WTC11 (cell line): Measurements from ENCODE around the gene ZXDA. TPM values are rescaled to one million over a fixed set of nuclear protein-coding genes. Genes with fewer than 3 reads are reported as not detected.
"Not testable (repeated sequence)": the region's sequence is repeated elsewhere in the genome, so short reads cannot be mapped to it uniquely, and the experiment has no call there.

Experiments used
- ATAC-seq: fragments of 200-7000 bp; cut with Tn5 transposase; 2 replicates; pipeline ENCODE4 v1.10.0; 2021; ENCODE audit warnings: mild to moderate bottlenecking, moderate library complexity
- Bru-seq: library from RNA; stranded (reverse); fragments of 400-500 nt; gene quantifications from one replicate; lab custom pipeline; 2021; lab: Mats Ljungman, UMichigan
- CTCF ChIA-PET: fragments of 300-600 bp; sonication (Branson Sonifier 250); formaldehyde crosslinking; loops from one replicate; lab custom pipeline; 2021; ENCODE audit warnings: antibody characterized with exemption; lab: Charles Lee
- POLR2A ChIA-PET: fragments of 350-600 bp; sonication (Branson Sonifier 250); formaldehyde crosslinking; loops from one replicate; lab custom pipeline; 2021; ENCODE audit warnings: antibody characterized with exemption; lab: Charles Lee
- DNase-seq: peaks from one replicate; pipeline ENCODE4 v3.0.0; 2021; ENCODE audit warnings: low spot score
- H3K27ac Mint-ChIP-seq: 2 replicates; pipeline ENCODE4 v1.8.0; 2021; ENCODE audit warnings: mixed read lengths
- H3K27me3 Mint-ChIP-seq: 2 replicates; pipeline ENCODE4 v1.8.0; 2021; ENCODE audit warnings: low read depth, mild to moderate bottlenecking, moderate library complexity, mixed read lengths
- H3K36me3 Mint-ChIP-seq: 2 replicates; pipeline ENCODE4 v1.8.0; 2021; ENCODE audit warnings: mixed read lengths
- H3K4me1 Mint-ChIP-seq: 2 replicates; pipeline ENCODE4 v1.8.0; 2022; ENCODE audit warnings: mixed read lengths
- H3K4me3 Mint-ChIP-seq: 2 replicates; pipeline ENCODE4 v1.8.0; 2021; ENCODE audit warnings: mild to moderate bottlenecking, moderate library complexity, mixed read lengths
- H3K9me3 Mint-ChIP-seq: 2 replicates; pipeline ENCODE4 v1.8.0; 2021; ENCODE audit warnings: mixed read lengths
- ETV6 ChIP-seq: sonication (generic); formaldehyde crosslinking; IDR thresholded peaks from 2 replicates; pipeline ENCODE4 v1.8.1; 2022; ENCODE audit warnings: mild to moderate bottlenecking, missing genetic modification reagents
- FOXK1 ChIP-seq: sonication (generic); formaldehyde crosslinking; IDR thresholded peaks from 2 replicates; pipeline ENCODE4 v1.8.0; 2022; ENCODE audit warnings: mild to moderate bottlenecking, moderate library complexity, missing genetic modification reagents
- GRHL2 ChIP-seq: fragments of 250-450 bp; sonication (Bioruptor Pico); IDR thresholded peaks from 2 replicates; pipeline ENCODE4 v1.8.0; 2022; ENCODE audit warnings: mild to moderate bottlenecking, moderate library complexity; ENCODE audit not compliant: insufficient replicate concordance, severe bottlenecking
- JUN ChIP-seq: sonication (generic); formaldehyde crosslinking; IDR thresholded peaks from 2 replicates; pipeline ENCODE4 v1.8.0; 2023; ENCODE audit warnings: mild to moderate bottlenecking, missing genetic modification reagents
- MXD4 ChIP-seq: fragments of 250-450 bp; sonication (Bioruptor Pico); IDR thresholded peaks from 2 replicates; pipeline ENCODE4 v1.8.0; 2021; ENCODE audit warnings: mild to moderate bottlenecking, moderate library complexity, borderline replicate concordance
- RELA ChIP-seq: sonication (generic); formaldehyde crosslinking; IDR thresholded peaks from 2 replicates; pipeline ENCODE4 v1.8.1; 2022; ENCODE audit warnings: missing genetic modification reagents, mild to moderate bottlenecking, borderline replicate concordance
- ZNF121 ChIP-seq: sonication (generic); formaldehyde crosslinking; IDR thresholded peaks from 2 replicates; pipeline ENCODE4 v1.8.0; 2023; ENCODE audit warnings: missing genetic modification reagents
- ZNF263 ChIP-seq: sonication (generic); formaldehyde crosslinking; IDR thresholded peaks from 2 replicates; pipeline ENCODE4 v1.8.1; 2022; ENCODE audit warnings: low read depth, mild to moderate bottlenecking, moderate library complexity, missing genetic modification reagents
- long read RNA-seq, 3 experiments: library from RNA in 1 of 3; library from capped mRNA in 1 of 3; library from polyadenylated mRNA in 1 of 3; unstranded in 2 of 3; stranded (forward) in 1 of 3; transcript quantifications; one replicate each; pipeline ENCODE4 v2.0.0, GENCODE V29; 2021
- total RNA-seq: library from RNA; stranded (reverse); gene quantifications from 3 replicates; pipeline ENCODE4 v1.2.3, GENCODE V29; 2021
- TF ChIP-seq, protein P1 (sequence below): sonication (generic); formaldehyde crosslinking; IDR thresholded peaks from 2 replicates; pipeline ENCODE4 v1.8.0; 2023; ENCODE audit warnings: missing genetic modification reagents
- TF ChIP-seq, protein P2 (sequence below): sonication (generic); formaldehyde crosslinking; IDR thresholded peaks from 2 replicates; pipeline ENCODE4 v1.8.1; 2023; ENCODE audit warnings: mild to moderate bottlenecking, missing genetic modification reagents, borderline replicate concordance
- TF ChIP-seq, protein P3 (sequence below): fragments of 200-600 bp; IDR thresholded peaks from 2 replicates; pipeline ENCODE4 v1.8.0; 2022; ENCODE audit warnings: antibody characterized with exemption
- TF ChIP-seq, protein P4 (sequence below): sonication (generic); formaldehyde crosslinking; conservative IDR thresholded peaks from 2 replicates; pipeline ENCODE4 v1.8.1; 2022; ENCODE audit warnings: mild to moderate bottlenecking, missing genetic modification reagents
- TF ChIP-seq, protein P5 (sequence below): fragments of 250-450 bp; sonication (Bioruptor Pico); IDR thresholded peaks from 2 replicates; pipeline ENCODE4 v1.9.0; 2021; ENCODE audit warnings: mild to moderate bottlenecking
- TF ChIP-seq, protein P6 (sequence below): fragments of 250-450 bp; sonication (Bioruptor Pico); IDR thresholded peaks from 2 replicates; pipeline ENCODE4 v1.9.0; 2021; ENCODE audit warnings: mild to moderate bottlenecking, borderline replicate concordance
- TF ChIP-seq, protein P7 (sequence below): fragments of 250-450 bp; sonication (Bioruptor Pico); IDR thresholded peaks from 2 replicates; pipeline ENCODE4 v1.8.0; 2021; ENCODE audit warnings: mild to moderate bottlenecking

The ZXDA gene, protein sequence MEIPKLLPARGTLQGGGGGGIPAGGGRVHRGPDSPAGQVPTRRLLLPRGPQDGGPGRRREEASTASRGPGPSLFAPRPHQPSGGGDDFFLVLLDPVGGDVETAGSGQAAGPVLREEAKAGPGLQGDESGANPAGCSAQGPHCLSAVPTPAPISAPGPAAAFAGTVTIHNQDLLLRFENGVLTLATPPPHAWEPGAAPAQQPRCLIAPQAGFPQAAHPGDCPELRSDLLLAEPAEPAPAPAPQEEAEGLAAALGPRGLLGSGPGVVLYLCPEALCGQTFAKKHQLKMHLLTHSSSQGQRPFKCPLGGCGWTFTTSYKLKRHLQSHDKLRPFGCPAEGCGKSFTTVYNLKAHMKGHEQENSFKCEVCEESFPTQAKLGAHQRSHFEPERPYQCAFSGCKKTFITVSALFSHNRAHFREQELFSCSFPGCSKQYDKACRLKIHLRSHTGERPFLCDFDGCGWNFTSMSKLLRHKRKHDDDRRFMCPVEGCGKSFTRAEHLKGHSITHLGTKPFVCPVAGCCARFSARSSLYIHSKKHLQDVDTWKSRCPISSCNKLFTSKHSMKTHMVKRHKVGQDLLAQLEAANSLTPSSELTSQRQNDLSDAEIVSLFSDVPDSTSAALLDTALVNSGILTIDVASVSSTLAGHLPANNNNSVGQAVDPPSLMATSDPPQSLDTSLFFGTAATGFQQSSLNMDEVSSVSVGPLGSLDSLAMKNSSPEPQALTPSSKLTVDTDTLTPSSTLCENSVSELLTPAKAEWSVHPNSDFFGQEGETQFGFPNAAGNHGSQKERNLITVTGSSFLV
- total RNA-seq = 3.2 to 3.6 TPM (median 3.3 TPM) in 3 replicates
- Bru-seq, nascent RNA = percentile 67 among the genes with signal in this experiment
- long read RNA-seq, experiment 1, full-length matches to known transcripts = 10 of 11 reads
- long read RNA-seq, experiment 1, partial matches to known transcripts = 0 of 11 reads
- long read RNA-seq, experiment 1, other reads (novel, unspliced or antisense) = 1 of 11 reads
- long read RNA-seq, experiment 2, partial matches to known transcripts = 0 of 1 reads
- long read RNA-seq, experiment 2, other reads (novel, unspliced or antisense) = 1 of 1 reads
- long read RNA-seq, experiment 3 = 0 reads

DNA sequence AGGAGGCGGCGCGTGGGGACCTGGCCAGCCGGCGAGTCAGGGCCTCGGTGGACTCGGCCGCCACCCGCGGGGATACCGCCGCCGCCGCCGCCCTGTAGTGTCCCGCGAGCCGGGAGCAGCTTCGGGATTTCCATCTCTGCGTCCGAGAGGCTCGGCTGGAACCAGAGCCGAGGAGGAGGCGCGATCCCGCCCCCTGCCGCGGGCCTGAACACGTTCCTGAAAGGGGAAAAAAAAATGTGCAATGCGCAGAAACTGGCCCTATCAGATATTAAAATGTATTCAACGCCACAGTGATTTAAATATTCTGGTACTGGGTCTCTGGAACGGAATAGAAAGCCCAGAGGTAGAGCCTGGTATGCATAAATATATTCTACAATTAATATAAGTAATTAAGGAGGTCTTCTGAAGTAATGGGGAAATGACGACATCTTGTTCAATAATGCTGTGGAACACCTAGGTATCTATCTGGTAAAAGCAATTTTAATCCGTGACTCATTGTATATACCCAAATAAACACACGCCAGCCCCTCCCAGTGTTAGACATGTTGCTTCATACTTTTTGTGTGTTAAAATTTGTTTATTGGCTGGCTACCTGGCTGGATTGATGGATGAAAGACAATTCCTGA lies at the start of gene ZXDA:
Gene ZXDA (minus strand): TSS at position 172 of the 626 bp plus-strand sequence. CDS start 38 bp downstream, at position 134.
- DNase-seq, H3K27ac Mint-ChIP-seq, CTCF ChIA-PET, H3K36me3 Mint-ChIP-seq, H3K27me3 Mint-ChIP-seq, POLR2A ChIA-PET, H3K9me3 Mint-ChIP-seq: not testable (repeated sequence)
- Mint-ChIP-seq H3K4me1 (peaks cover 30% of the 10 kb centered on the region), H3K4me3 (peak within 1 kb of the TSS; percentile 65)
- peak; percentile 46 for ATAC-seq

DNA sequence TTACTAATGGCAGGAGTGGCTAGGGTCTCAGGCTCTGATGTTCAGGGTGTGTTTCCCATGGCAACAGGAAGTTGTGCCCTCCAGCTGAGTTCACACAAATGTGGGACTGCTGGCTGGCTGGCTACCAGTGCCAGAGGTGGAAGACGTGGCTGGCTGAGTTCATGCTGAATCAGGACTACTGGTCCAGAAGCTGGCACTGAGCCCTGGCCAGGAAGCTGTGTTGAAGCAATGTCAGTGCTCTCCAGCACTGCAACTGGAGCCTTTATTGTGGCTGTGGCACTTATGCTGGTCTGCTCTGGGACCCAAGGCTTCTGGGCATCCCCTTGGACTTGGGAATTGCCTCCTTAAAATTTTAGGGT lies 42.0 kb upstream of the ZXDA start:
- TF ChIP-seq ZNF121 (CRISPR knock-in tag) = no peak
- TF ChIP-seq, protein P1, sequence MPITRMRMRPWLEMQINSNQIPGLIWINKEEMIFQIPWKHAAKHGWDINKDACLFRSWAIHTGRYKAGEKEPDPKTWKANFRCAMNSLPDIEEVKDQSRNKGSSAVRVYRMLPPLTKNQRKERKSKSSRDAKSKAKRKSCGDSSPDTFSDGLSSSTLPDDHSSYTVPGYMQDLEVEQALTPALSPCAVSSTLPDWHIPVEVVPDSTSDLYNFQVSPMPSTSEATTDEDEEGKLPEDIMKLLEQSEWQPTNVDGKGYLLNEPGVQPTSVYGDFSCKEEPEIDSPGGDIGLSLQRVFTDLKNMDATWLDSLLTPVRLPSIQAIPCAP (CRISPR knock-in tag) = no peak
- TF ChIP-seq, protein P2, sequence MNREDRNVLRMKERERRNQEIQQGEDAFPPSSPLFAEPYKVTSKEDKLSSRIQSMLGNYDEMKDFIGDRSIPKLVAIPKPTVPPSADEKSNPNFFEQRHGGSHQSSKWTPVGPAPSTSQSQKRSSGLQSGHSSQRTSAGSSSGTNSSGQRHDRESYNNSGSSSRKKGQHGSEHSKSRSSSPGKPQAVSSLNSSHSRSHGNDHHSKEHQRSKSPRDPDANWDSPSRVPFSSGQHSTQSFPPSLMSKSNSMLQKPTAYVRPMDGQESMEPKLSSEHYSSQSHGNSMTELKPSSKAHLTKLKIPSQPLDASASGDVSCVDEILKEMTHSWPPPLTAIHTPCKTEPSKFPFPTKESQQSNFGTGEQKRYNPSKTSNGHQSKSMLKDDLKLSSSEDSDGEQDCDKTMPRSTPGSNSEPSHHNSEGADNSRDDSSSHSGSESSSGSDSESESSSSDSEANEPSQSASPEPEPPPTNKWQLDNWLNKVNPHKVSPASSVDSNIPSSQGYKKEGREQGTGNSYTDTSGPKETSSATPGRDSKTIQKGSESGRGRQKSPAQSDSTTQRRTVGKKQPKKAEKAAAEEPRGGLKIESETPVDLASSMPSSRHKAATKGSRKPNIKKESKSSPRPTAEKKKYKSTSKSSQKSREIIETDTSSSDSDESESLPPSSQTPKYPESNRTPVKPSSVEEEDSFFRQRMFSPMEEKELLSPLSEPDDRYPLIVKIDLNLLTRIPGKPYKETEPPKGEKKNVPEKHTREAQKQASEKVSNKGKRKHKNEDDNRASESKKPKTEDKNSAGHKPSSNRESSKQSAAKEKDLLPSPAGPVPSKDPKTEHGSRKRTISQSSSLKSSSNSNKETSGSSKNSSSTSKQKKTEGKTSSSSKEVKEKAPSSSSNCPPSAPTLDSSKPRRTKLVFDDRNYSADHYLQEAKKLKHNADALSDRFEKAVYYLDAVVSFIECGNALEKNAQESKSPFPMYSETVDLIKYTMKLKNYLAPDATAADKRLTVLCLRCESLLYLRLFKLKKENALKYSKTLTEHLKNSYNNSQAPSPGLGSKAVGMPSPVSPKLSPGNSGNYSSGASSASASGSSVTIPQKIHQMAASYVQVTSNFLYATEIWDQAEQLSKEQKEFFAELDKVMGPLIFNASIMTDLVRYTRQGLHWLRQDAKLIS (CRISPR knock-in tag) = no peak
- TF ChIP-seq, protein P3, sequence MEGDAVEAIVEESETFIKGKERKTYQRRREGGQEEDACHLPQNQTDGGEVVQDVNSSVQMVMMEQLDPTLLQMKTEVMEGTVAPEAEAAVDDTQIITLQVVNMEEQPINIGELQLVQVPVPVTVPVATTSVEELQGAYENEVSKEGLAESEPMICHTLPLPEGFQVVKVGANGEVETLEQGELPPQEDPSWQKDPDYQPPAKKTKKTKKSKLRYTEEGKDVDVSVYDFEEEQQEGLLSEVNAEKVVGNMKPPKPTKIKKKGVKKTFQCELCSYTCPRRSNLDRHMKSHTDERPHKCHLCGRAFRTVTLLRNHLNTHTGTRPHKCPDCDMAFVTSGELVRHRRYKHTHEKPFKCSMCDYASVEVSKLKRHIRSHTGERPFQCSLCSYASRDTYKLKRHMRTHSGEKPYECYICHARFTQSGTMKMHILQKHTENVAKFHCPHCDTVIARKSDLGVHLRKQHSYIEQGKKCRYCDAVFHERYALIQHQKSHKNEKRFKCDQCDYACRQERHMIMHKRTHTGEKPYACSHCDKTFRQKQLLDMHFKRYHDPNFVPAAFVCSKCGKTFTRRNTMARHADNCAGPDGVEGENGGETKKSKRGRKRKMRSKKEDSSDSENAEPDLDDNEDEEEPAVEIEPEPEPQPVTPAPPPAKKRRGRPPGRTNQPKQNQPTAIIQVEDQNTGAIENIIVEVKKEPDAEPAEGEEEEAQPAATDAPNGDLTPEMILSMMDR = no peak
- TF ChIP-seq ZNF263 (CRISPR knock-in tag) = no peak
- TF ChIP-seq, protein P4, sequence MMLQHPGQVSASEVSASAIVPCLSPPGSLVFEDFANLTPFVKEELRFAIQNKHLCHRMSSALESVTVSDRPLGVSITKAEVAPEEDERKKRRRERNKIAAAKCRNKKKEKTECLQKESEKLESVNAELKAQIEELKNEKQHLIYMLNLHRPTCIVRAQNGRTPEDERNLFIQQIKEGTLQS = no peak
- no peak for TF ChIP-seq GRHL2 (CRISPR knock-in tag)
- TF ChIP-seq, protein P5, sequence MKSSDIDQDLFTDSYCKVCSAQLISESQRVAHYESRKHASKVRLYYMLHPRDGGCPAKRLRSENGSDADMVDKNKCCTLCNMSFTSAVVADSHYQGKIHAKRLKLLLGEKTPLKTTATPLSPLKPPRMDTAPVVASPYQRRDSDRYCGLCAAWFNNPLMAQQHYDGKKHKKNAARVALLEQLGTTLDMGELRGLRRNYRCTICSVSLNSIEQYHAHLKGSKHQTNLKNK (CRISPR knock-in tag) = no peak
- no peak for TF ChIP-seq RELA (CRISPR knock-in tag)
- TF ChIP-seq, protein P6, sequence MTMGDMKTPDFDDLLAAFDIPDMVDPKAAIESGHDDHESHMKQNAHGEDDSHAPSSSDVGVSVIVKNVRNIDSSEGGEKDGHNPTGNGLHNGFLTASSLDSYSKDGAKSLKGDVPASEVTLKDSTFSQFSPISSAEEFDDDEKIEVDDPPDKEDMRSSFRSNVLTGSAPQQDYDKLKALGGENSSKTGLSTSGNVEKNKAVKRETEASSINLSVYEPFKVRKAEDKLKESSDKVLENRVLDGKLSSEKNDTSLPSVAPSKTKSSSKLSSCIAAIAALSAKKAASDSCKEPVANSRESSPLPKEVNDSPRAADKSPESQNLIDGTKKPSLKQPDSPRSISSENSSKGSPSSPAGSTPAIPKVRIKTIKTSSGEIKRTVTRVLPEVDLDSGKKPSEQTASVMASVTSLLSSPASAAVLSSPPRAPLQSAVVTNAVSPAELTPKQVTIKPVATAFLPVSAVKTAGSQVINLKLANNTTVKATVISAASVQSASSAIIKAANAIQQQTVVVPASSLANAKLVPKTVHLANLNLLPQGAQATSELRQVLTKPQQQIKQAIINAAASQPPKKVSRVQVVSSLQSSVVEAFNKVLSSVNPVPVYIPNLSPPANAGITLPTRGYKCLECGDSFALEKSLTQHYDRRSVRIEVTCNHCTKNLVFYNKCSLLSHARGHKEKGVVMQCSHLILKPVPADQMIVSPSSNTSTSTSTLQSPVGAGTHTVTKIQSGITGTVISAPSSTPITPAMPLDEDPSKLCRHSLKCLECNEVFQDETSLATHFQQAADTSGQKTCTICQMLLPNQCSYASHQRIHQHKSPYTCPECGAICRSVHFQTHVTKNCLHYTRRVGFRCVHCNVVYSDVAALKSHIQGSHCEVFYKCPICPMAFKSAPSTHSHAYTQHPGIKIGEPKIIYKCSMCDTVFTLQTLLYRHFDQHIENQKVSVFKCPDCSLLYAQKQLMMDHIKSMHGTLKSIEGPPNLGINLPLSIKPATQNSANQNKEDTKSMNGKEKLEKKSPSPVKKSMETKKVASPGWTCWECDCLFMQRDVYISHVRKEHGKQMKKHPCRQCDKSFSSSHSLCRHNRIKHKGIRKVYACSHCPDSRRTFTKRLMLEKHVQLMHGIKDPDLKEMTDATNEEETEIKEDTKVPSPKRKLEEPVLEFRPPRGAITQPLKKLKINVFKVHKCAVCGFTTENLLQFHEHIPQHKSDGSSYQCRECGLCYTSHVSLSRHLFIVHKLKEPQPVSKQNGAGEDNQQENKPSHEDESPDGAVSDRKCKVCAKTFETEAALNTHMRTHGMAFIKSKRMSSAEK = no peak
- no peak for TF ChIP-seq JUN (CRISPR knock-in tag)
- TF ChIP-seq MXD4 (CRISPR knock-in tag) = no peak
- TF ChIP-seq ETV6 (CRISPR knock-in tag) = no peak
- TF ChIP-seq, protein P7, sequence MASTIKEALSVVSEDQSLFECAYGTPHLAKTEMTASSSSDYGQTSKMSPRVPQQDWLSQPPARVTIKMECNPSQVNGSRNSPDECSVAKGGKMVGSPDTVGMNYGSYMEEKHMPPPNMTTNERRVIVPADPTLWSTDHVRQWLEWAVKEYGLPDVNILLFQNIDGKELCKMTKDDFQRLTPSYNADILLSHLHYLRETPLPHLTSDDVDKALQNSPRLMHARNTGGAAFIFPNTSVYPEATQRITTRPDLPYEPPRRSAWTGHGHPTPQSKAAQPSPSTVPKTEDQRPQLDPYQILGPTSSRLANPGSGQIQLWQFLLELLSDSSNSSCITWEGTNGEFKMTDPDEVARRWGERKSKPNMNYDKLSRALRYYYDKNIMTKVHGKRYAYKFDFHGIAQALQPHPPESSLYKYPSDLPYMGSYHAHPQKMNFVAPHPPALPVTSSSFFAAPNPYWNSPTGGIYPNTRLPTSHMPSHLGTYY (CRISPR knock-in tag) = no peak
- TF ChIP-seq FOXK1 (CRISPR knock-in tag) = no peak
- Mint-ChIP-seq H3K9me3 (peaks cover 44% of the 10 kb centered on the region), H3K4me1 (no peaks in the 10 kb centered on the region), H3K36me3 (peaks cover 29% of the 10 kb centered on the region), H3K27me3 (peaks cover 6% of the 10 kb centered on the region), H3K4me3 (no peak overlapping the region), H3K27ac (no peak overlapping the region)
- ATAC-seq (no peak), DNase-seq (no peak)
- ChIA-PET CTCF (no interaction called here), POLR2A (no interaction called here)
